Measurements from ENCODE around the gene ACSF3. TPM values are rescaled to one million over a fixed set of nuclear protein-coding genes. Genes with fewer than 3 reads are reported as not detected.

The ACSF3 gene
- total RNA-seq, 3 donors from 2014 or later (not counting 1 experiment from before 2014, with no cell fraction given) = 45.0 to 71.4 (median 51.6) TPM

DNA sequence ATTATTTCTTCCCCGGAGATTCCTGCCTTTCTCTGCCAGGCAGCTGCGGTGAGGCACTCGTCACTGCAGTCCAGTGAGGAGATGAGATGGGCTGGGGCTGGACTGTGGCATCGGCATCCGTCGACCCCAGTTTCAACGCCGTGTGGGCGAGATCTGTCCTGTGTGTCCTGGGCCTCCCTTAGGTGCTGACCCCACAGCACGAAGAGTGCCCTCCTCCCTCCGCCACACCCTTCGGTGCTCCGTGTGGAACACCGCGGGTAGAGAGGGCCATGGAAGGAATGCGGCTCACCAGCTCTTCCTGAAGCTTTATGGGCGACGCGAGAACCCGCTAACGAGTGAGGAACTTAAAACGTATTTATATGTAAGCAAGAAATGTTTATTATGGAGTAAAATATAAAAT is 17.6 kb downstream of the ACSF3 start:
- H3K27me3 ChIP-seq (ENCODE audit: control insufficient read depth, insufficient read depth, low read length) = no peaks in the 10 kb centered on the region
- no peaks in the 10 kb centered on the region for H3K9me3 Mint-ChIP-seq
- peaks cover 21 to 31% of the 10 kb centered on the region in 2 donors for H3K4me1 Mint-ChIP-seq
- intact Hi-C loops (cut with micrococcal nuclease) = no loop called here
- no peaks in the 10 kb centered on the region for H3K27me3 Mint-ChIP-seq (ENCODE audit: low read depth in 2 of 2)
- no peaks in the 10 kb centered on the region for H3K9me3 ChIP-seq (ENCODE audit: control insufficient read depth, insufficient read depth, low read length)
- peaks cover 49% of the 10 kb centered on the region for H3K36me3 ChIP-seq (ENCODE audit: control insufficient read depth, insufficient read depth, low read length)
- H3K4me3 Mint-ChIP-seq = no peak overlapping the region
- ATAC-seq (no peak), DNase-seq (no peak)
- peaks cover 29% of the 10 kb centered on the region for H3K4me1 ChIP-seq (ENCODE audit: control insufficient read depth, insufficient read depth, low read length)
- over 99% methylated on average over 21 of the region's 22 CpGs for WGBS (ENCODE audit: insufficient coverage)
- H3K27ac ChIP-seq (ENCODE audit: low read length) = no peak overlapping the region
- no peaks in the 10 kb centered on the region for H3K36me3 Mint-ChIP-seq
- TF ChIP-seq, protein P1, sequence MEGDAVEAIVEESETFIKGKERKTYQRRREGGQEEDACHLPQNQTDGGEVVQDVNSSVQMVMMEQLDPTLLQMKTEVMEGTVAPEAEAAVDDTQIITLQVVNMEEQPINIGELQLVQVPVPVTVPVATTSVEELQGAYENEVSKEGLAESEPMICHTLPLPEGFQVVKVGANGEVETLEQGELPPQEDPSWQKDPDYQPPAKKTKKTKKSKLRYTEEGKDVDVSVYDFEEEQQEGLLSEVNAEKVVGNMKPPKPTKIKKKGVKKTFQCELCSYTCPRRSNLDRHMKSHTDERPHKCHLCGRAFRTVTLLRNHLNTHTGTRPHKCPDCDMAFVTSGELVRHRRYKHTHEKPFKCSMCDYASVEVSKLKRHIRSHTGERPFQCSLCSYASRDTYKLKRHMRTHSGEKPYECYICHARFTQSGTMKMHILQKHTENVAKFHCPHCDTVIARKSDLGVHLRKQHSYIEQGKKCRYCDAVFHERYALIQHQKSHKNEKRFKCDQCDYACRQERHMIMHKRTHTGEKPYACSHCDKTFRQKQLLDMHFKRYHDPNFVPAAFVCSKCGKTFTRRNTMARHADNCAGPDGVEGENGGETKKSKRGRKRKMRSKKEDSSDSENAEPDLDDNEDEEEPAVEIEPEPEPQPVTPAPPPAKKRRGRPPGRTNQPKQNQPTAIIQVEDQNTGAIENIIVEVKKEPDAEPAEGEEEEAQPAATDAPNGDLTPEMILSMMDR (IDR thresholded peaks at IDR 0.05) = no peak
- H3K4me3 ChIP-seq (ENCODE audit: low read length) = no peak overlapping the region
- no peak overlapping the region for H3K27ac Mint-ChIP-seq

DNA sequence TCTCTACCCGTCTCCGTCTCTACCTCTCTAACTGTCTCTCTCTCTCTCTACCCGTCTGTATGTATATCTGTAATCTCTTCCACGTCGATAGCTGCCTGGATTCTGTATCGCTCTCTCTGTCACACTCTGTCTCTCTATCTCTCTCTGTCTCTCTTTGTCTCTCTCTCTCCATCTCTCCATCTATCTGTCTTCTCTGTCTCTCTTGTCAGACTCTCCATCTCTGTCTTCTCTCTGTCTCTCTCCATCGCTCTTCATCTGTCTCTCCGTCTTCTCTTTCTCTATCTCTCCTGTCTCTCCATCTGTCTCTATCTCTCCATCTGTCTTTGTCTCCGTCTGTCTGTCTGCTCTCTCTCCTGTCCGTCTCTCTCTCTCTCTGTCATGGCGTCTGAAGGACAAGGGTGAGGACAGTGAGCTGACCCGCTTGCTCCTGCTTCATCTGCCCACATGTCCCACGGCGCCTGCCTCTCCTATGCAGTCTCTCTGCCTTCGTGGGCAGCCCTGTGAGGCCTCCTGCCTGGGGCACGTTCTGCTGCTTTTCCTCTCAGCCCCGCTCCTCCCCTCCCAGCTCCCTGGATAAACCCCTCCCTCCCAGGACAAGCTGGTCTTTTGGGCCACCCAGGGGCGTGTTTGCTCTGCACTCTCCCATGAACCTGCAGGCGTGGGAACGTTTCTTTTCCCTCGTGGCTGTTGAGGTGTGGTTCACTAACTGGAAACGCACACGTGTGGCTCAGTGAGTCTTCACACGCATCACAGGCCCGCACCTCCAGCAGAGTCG is 18.9 kb downstream of the ACSF3 start:
- TF ChIP-seq, protein P1 (IDR thresholded peaks at IDR 0.05) = no peak
- H3K27ac Mint-ChIP-seq = no peak overlapping the region
- Histone ChIP-seq H3K27ac (ENCODE audit: low read length) (no peak overlapping the region), H3K36me3 (ENCODE audit: control insufficient read depth, insufficient read depth, low read length) (peaks cover 48% of the 10 kb centered on the region), H3K4me1 (ENCODE audit: control insufficient read depth, insufficient read depth, low read length) (peaks cover 30% of the 10 kb centered on the region), H3K9me3 (ENCODE audit: control insufficient read depth, insufficient read depth, low read length) (no peaks in the 10 kb centered on the region), H3K27me3 (ENCODE audit: control insufficient read depth, insufficient read depth, low read length) (no peaks in the 10 kb centered on the region), H3K4me3 (ENCODE audit: low read length) (no peak overlapping the region)
- no peak for DNase-seq
- no peaks in the 10 kb centered on the region for H3K27me3 Mint-ChIP-seq (ENCODE audit: low read depth in 2 of 2)
- H3K4me1 Mint-ChIP-seq = peaks cover 28 to 39% of the 10 kb centered on the region in 2 donors
- H3K4me3 Mint-ChIP-seq = no peak overlapping the region
- WGBS (ENCODE audit: insufficient coverage) = 86% methylated on average over 26 of the region's 26 CpGs
- ATAC-seq = no peak
- no peaks in the 10 kb centered on the region for H3K36me3 Mint-ChIP-seq
- intact Hi-C loops (cut with micrococcal nuclease) = no loop called here
- no peaks in the 10 kb centered on the region for H3K9me3 Mint-ChIP-seq

DNA sequence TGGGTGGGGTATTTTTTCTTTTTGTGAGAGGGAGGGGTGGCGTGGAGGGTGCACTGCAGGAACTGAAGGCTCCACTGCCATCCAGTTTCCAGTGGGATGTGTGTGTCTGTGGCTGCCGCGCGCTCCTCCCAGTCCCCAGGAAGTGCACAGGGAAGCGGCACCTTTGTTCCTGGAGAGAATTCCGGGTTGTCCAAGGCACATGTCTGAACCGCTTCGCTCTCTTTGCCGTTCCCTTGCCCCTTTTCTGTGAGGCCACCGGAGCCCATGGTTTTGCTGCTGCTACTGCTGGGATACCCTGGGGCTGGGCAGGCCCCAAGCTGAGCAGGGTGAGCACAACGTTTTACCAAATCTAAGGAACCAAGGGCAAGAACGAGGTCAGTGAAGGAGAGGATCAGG is 19.5 kb downstream of the ACSF3 start:
- Histone ChIP-seq H3K4me1 (ENCODE audit: control insufficient read depth, insufficient read depth, low read length) (peaks cover 34% of the 10 kb centered on the region), H3K4me3 (ENCODE audit: low read length) (no peak overlapping the region), H3K27ac (ENCODE audit: low read length) (no peak overlapping the region), H3K36me3 (ENCODE audit: control insufficient read depth, insufficient read depth, low read length) (peaks cover 52% of the 10 kb centered on the region), H3K27me3 (ENCODE audit: control insufficient read depth, insufficient read depth, low read length) (no peaks in the 10 kb centered on the region), H3K9me3 (ENCODE audit: control insufficient read depth, insufficient read depth, low read length) (no peaks in the 10 kb centered on the region)
- H3K4me3 Mint-ChIP-seq = no peak overlapping the region
- H3K9me3 Mint-ChIP-seq = no peaks in the 10 kb centered on the region
- intact Hi-C loops (cut with micrococcal nuclease) = no loop called here
- WGBS (ENCODE audit: insufficient coverage) = 96% methylated on average over 12 of the region's 12 CpGs
- no peaks in the 10 kb centered on the region for H3K36me3 Mint-ChIP-seq
- TF ChIP-seq, protein P1 (IDR thresholded peaks at IDR 0.05) = no peak
- DNase-seq (no peak), ATAC-seq (no peak)
- H3K4me1 Mint-ChIP-seq = peaks cover 34 to 45% of the 10 kb centered on the region in 2 donors
- H3K27ac Mint-ChIP-seq = no peak overlapping the region
- no peaks in the 10 kb centered on the region for H3K27me3 Mint-ChIP-seq (ENCODE audit: low read depth in 2 of 2)

All from natural killer cell (primary cell).